GM19193 (cell line): ENCODE data around the gene HSPG2.

Source experiments
- POLR2A ChIP-seq: IDR thresholded peaks from 4 replicates; pipeline ENCODE4 v1.6.1; 2011; ENCODE audit not compliant: insufficient read depth, insufficient read length; ENCODE audit errors: extremely low read depth

HSPG2 gene

GRCh38 chr1:21946836-21947587 is 9.9 kb upstream of the HSPG2 start:
- TF ChIP-seq POLR2A: no peak

DNA sequence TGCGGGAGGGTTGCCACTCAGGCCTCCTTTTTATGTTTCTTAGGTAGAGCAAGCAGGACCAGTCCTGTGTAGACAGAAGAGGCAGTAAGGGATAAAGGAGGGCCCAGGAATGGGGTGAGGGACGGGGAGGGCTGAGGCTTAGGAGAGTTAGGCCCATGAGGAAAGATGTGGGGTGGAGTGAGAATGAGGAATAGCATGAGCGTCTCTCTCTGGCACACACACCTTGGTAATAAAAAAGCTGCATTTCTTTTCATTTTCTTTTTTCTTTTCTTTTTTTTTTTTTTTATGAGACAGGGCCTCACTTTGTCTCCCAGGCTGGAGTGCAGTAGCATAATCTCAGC is 7.6 kb upstream of the HSPG2 start:
- no peak for TF ChIP-seq POLR2A

DNA sequence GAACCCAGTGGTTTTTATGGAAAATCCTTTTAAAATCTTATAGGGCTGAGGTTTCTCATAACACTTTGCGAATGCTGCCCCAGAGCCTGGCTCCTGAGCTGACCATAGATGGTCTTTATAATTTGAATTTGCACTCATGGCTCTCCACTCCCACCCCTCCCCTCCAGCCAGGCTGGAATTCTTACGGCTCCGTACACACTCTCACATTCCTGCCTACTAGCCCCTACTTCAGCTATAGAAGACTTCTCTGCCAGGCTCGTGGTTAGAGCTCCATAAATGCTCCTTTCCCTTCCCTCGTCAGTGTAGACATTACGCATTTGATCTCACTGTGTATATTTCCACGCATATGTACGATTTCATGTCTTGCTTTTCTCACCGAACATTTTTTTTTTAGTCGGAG is 5.4 kb upstream of the HSPG2 start:
- no peak for TF ChIP-seq POLR2A

DNA sequence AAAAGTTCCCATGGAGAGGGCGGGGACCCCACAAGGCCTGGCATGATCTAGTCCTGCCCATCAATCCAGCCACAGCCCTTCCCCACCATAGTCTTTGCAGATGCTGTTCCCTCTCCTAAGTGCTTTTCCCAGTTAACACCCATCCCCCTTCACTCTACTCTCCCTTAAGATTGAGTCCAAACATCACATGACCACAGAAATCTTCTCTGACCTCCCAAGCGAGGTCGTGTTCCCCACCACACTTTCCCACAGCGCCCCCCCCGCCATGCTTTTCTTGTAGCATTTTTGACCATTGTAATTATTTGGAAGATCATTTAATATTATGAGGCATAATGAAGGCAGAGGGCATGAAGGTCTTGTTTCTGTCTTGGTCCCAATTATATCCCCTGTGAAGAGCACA is 4.3 kb upstream of the HSPG2 start:
- TF ChIP-seq POLR2A: no peak

- TF ChIP-seq POLR2A: no peak
These were observed 3.4 kb upstream of the HSPG2 start for GRCh38 chr1:21940492-21940891.

DNA sequence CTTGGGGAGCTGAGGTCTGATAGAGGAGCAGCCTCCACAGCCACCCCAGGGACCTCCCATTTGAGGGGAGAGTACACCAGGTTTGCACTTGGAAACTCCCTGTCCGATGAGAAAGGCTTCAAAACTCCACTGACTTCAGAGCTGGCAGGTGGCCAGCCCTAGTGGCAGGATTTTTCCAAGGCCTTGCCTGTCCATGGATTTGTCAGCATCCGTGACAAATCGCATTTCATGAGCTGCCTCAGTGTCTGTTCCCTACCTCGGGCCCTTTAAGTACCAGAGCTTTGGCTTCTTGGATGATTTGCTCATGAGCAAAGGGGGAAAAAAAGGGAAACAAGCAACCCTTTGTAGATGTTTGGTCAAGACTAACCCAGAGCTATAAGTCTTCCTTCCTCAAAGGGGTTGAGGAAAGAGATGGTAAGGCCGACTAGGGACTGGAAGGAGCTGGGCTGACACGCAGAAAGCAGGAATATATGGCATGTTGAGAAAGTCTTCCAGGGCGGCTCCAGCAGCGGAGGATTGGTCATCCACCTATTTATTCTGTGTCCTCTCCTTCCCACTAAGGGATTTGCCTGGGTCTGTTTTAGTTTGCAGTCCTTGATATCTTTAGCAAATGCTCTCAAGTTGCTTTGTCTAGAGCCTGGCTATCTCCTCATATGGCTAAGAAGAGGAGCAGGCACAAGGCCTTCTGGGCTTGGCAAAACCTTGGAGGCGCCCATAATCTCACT is 2.7 kb upstream of the HSPG2 start:
- TF ChIP-seq POLR2A: no peak

- no peak for TF ChIP-seq POLR2A
These were observed 1.8 kb upstream of the HSPG2 start for GRCh38 chr1:21938732-21939538.

GRCh38 chr1:21937372-21938121 is 437 bp upstream of the HSPG2 start:
- TF ChIP-seq POLR2A: no peak

GRCh38 chr1:21936366-21937031 is 611 bp downstream of the HSPG2 start:
- no peak for TF ChIP-seq POLR2A

DNA sequence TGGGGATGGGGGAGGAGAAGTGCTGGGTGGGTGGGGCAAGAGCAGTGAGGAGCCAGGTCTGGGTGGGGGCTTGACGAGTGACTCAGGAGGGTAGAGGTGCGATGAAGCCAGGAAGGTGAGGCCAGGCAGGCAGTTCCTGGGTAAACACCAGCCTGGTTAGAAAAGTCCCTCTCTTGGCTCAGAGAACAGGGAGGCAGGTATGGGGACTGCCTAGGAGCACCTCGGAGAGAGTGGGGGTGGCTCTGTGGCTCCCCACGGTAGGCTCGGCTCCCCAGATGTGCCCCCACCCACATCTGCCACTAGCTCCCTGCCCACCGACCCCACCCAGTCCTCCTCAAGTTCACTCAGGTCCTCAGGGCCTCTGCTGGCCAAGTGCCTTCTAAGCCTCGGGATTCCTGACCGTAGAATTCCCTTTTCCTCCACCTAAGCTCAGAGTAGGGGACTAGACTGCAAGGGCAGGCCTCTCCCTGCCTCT is 1.2 kb downstream of the HSPG2 start:
- TF ChIP-seq POLR2A: no peak

- no peak for TF ChIP-seq POLR2A
These were observed 1.7 kb downstream of the HSPG2 start for GRCh38 chr1:21935393-21935804.

DNA sequence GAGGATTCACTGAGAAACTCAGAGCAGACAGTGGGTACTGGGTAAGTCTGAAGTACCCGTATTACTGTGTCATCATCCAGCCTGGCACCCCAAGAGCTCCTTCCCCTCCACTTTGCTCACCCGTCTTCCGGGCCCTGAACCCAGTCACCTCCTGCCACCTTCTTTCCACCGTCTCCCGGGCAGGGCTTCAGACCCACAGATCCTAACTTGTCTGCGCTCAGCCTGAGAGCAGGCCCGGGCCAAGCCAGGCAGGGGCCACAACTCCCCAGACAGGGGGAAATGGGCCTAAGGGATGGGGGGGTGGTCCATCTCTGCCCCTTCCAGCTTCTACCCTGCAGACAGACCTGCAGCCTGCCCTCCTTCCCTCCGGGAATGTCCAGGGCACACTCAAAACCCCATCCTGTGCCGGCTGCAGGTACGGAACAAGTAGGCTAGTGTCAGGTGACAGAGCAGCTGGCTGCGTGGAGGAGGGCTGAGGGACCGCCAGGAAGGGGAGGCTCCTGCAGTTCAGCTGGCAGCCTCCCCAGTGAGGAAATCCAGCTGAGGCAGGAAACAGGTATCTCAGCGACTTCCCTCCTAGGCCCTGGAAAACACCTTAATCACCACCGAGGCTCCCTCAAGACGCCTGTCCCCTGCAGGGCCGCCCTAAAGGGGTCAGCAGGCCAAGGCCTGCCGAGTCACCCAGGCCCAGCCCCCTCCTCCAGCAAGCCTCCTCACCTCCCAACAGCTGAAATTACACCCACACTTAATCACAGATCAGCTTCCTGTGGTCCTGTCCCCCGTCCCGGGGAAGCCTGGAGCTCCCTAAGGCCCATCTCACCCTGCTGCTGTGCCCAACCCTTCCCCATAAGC is 3.5 kb downstream of the HSPG2 start:
- TF ChIP-seq POLR2A: no peak

- no peak for TF ChIP-seq POLR2A
These were observed 5.0 kb downstream of the HSPG2 start for GRCh38 chr1:21932127-21932526.

- TF ChIP-seq POLR2A: no peak
These were observed 5.7 kb downstream of the HSPG2 start for GRCh38 chr1:21931171-21932093.
